NB4 (cell line): ENCODE data around the gene SEPTIN10.

Experiments used
- POLR2A ChIP-seq: IDR thresholded peaks from 2 replicates; pipeline ENCODE4 v1.6.1; 2011; ENCODE audit warnings: mild to moderate bottlenecking; ENCODE audit not compliant: insufficient read length; ENCODE audit errors: extremely low read depth
- TF ChIP-seq, protein P1 (sequence below): IDR thresholded peaks from one replicate; pipeline ENCODE4 v1.5.1; 2012; ENCODE audit warnings: low read depth, low read length

DNA sequence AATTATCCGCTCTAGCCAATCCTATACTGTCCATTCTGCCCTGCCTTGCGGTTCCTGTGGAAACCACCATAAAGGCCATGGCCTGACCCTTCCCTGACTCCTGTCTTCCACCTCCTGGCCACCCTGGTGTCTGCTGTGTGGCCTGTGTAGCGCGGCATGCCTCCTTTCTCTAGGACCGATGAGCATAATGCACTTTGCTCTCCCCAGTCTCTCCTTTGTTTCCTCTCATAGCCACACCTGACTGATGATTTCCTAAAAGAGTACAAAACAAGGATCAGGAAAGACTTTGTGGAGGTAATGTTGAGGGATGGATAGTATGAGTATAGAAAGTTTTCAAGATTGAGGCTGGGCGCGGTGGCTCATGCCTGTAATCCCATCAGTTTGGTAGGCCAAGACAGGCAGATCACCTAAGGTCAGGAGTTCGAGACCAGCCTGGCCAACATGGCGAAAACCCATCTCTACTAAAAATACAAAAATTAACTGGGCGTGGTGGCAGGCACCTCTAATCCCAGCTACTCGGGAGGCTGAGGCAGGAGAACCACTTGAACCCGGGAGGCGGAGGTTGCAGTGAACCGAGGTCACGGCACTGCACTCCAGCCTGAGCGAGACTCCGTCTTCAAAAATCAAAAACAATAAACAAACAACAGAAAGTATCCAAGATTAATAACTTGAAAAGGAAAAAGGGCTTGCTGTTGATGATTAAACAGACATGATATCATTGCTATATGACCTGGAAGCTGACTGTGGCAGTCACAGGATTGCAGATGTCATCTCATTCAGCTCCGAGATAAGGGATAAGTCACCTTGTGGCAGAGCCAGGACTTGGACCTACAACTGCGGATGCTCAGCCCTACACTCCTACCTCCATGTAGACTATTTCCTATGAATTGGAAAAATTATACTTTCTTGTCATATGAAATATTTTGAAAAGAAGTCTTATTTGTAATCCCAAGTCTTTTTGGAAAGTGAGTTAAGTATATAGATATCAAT is 17.0 kb upstream of the SEPTIN10 start:
- TF ChIP-seq, protein P1, sequence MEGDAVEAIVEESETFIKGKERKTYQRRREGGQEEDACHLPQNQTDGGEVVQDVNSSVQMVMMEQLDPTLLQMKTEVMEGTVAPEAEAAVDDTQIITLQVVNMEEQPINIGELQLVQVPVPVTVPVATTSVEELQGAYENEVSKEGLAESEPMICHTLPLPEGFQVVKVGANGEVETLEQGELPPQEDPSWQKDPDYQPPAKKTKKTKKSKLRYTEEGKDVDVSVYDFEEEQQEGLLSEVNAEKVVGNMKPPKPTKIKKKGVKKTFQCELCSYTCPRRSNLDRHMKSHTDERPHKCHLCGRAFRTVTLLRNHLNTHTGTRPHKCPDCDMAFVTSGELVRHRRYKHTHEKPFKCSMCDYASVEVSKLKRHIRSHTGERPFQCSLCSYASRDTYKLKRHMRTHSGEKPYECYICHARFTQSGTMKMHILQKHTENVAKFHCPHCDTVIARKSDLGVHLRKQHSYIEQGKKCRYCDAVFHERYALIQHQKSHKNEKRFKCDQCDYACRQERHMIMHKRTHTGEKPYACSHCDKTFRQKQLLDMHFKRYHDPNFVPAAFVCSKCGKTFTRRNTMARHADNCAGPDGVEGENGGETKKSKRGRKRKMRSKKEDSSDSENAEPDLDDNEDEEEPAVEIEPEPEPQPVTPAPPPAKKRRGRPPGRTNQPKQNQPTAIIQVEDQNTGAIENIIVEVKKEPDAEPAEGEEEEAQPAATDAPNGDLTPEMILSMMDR, result no peak
- no peak for TF ChIP-seq POLR2A
